ENCODE data around the gene COX10.

DNA sequence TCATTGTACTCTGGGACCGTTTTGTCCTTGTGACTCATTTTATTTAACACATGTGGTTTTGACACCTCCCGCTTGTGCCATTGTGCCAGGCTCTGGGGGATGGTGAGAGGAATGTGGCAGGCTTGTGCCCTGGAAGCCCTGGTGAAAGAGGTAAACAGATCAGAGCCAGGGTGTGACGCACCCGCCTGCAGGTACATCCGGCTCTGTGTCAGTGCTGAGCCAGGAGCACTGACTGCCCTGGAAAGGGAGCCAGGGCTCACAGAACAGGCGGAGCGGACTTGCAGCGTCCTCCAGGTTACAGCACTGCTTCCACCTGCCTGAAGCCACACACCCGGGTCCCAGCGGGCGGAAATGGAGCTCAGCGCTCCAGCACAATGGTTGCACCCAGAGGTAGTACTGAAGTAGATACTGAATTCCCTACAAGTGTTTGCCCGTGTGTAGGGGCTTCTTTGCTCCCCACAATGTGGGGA lies 136.7 kb downstream of the COX10 start:
- TF ChIP-seq CTCF (IDR thresholded peaks at IDR 0.05; ENCODE audit: low read depth, low read length) (no peak), EZH2phosphoT487 (IDR thresholded peaks at IDR 0.05; ENCODE audit: low read depth) (no peak)

Data from OCI-LY3 (cell line).